RCC 7860 (cell line): ENCODE data around the gene SNX33.
"Not testable (repeated sequence)": the region's sequence is repeated elsewhere in the genome, so short reads cannot be mapped to it uniquely, and the experiment has no call there.

Source experiments
- DNase-seq: peaks from one replicate; pipeline ENCODE4 v3.0.0-alpha.2; 2015; ENCODE audit warnings: low spot score
- FAIRE-seq: peaks from 2 replicates; lab custom pipeline; 2012; peaks lifted over from hg19 to GRCh38; lab: Jason Lieb, UNC

The SNX33 gene

GRCh38 chr15:75680007-75680789 lies 32.5 kb downstream of the SNX33 start:
- no peak for DNase-seq
- FAIRE-seq, result no peak

- no peak for FAIRE-seq
Measured at GRCh38 chr15:75682181-75683135, 34.7 kb downstream of the SNX33 start.

GRCh38 chr15:75683646-75684312 lies 36.1 kb downstream of the SNX33 start:
- DNase-seq, result peak; percentile 32
- not testable (repeated sequence) for FAIRE-seq

More at GRCh38 chr15:75682181-75683135, 34.7 kb downstream of the SNX33 start:
- no peak for DNase-seq

- FAIRE-seq (no peak), DNase-seq (peak; percentile 4)
Measured at GRCh38 chr15:75684648-75685047, 36.9 kb downstream of the SNX33 start.

DNA sequence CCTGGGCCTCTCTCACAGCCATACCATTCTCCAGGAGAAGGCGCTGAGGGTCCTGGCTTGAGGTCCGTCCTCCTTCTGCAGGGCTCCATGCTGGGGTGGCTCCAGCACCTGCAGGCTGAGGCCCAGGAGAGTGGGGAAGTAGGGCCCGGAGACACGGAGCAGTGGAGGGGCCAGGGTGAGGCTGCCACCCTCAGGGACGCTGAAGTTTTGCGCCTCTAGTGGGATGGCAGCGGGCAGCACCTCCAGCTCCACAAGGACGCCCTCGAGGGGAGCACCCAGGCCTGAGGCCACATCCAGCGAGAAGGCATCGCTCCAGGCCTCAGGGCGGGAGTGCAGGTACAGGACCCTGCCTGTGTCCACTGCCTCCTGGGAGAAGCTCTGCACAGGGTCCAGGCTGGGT lies 37.5 kb downstream of the SNX33 start:
- no peak for DNase-seq
- no peak for FAIRE-seq

DNA sequence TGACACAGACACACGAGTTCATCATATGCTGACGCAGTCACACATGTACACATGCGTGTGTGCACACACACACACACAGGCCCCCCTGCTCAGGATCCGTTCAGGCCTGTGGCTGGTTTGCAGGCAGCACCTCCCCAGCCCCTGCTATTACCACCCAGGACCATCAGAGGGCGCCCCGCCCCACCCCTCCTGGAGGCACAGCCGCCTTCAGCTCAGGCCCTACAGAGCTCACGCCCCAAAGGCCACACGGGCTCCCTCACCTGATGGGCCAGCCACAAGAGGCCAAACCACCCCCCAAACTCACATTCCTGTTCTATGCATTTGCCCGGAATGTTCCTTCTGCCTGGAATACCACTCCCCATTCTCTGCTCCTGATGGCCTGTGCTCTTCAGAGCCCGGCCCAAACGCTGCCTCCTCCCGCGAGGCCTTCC lies 38.5 kb downstream of the SNX33 start:
- not testable (repeated sequence) for FAIRE-seq
- peak; percentile 29 for DNase-seq

DNA sequence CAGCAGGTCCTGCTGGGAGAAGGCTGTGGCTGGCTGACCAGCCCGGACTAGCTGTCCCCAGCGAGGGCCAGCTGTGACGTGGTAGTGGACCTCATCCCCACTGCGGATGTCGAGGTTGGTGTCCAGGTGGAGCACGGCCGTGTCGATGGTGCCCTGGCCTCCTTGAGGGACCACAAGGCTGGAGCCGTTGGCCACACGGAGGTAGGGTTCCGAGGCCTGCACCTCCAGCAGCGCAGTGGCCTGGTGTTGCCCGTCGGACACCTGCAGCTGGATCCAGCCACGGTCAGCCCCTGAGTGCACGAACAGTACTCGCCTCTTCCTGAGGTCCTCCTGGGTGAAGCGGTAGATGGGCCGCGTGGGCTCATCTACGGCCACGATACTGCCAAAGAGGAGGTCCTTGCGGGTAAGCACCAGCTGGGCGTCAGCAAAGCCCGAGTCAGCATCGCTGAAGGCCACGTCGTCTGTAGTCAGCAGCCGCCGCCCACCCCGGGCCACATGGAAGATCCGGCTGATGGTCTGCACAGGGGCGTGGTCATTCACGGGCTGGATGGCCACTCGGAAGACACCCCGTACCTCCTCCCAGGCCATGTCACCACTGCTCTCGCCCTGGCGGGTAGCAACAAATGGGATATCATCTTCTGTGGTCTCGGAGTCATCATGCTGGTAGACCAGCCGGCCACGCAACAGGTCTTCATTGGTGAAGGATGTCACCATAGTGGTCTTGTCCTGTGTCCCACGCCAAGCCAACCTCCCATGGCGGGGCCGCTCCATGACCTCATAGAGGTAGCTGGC lies 40.0 kb downstream of the SNX33 start:
- FAIRE-seq (no peak), DNase-seq (no peak)

- DNase-seq (no peak), FAIRE-seq (no peak)
Measured at GRCh38 chr15:75688278-75688557, 40.5 kb downstream of the SNX33 start.

- DNase-seq (no peak), FAIRE-seq (no peak)
Measured at GRCh38 chr15:75688831-75689230, 41.1 kb downstream of the SNX33 start.

GRCh38 chr15:75689429-75689828 lies 41.7 kb downstream of the SNX33 start:
- not testable (repeated sequence) for FAIRE-seq

GRCh38 chr15:75692311-75692710 lies 44.6 kb downstream of the SNX33 start:
- not testable (repeated sequence) for DNase-seq, FAIRE-seq

More at GRCh38 chr15:75689429-75689828, 41.7 kb downstream of the SNX33 start:
- not testable (repeated sequence) for DNase-seq

GRCh38 chr15:75693028-75693427 lies 45.3 kb downstream of the SNX33 start:
- DNase-seq, FAIRE-seq: not testable (repeated sequence)

GRCh38 chr15:75693501-75694240 lies 46.0 kb downstream of the SNX33 start:
- no peak for DNase-seq
- no peak for FAIRE-seq

- peak; percentile 87 for DNase-seq
- peak; percentile 81 for FAIRE-seq
Measured at GRCh38 chr15:75694241-75695182, 46.8 kb downstream of the SNX33 start.

- DNase-seq (no peak), FAIRE-seq (no peak)
Measured at GRCh38 chr15:75695220-75695619, 47.5 kb downstream of the SNX33 start.

DNA sequence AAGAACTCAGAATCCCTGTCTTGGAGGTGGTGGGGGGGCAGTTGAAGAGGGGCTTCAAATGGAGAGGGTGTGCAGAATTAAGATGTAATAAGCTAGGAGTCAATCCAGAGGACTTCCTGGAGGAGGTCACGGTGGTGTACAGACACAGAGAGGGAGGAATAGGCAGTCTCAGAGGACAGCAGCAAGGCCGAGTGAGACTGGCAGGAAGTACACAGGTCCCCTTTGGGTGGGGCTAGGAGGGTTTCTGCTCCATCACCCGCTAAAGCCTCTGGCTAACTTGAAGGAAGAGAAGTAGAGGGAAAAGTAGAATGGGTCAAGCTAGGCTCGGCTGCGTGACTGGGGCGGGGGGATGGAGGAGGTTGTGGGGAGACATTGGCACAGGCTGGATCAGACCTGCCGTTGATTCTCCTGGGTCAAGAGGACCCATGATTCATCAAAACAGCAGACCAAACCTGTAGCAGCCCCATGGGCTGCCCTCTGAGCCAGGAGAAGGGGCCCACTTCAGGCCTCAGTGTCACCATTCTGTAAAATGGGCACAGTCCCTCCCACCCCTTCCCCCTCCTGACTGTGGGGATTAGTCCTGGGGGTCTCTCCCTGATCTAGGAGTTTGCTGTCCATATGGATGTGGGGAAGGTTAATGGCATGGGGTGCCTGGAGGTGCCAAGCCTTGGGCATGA lies 48.1 kb downstream of the SNX33 start:
- no peak for FAIRE-seq
- no peak for DNase-seq

GRCh38 chr15:75696311-75696720 lies 48.6 kb downstream of the SNX33 start:
- FAIRE-seq, result no peak

GRCh38 chr15:75696854-75697259 lies 49.1 kb downstream of the SNX33 start:
- FAIRE-seq (no peak), DNase-seq (no peak)

More at GRCh38 chr15:75696311-75696720, 48.6 kb downstream of the SNX33 start:
- no peak for DNase-seq
